Right forelimb (tissue), 1 donor: ENCODE results near the gene DCLRE1A.
"Not testable (repeated sequence)": the region's sequence is repeated elsewhere in the genome, so short reads cannot be mapped to it uniquely, and the experiment has no call there.

Source experiments
- DNase-seq: peaks from one replicate; pipeline ENCODE4 v3.0.0-alpha.2; 2018

The DCLRE1A gene

GRCh38 chr10:113856563-113856962, 2.7 kb upstream of the DCLRE1A start:
- DNase-seq, result no peak

- no peak for DNase-seq
Measured at GRCh38 chr10:113854761-113855588, 1.1 kb upstream of the DCLRE1A start.

- no peak for DNase-seq
Measured at GRCh38 chr10:113853578-113854012, 287 bp downstream of the DCLRE1A start.

- no peak for DNase-seq
Measured at GRCh38 chr10:113849946-113850345, 3.9 kb downstream of the DCLRE1A start.

GRCh38 chr10:113849140-113849803, 4.6 kb downstream of the DCLRE1A start:
- no peak for DNase-seq

GRCh38 chr10:113846036-113846435, 7.8 kb downstream of the DCLRE1A start:
- no peak for DNase-seq

- no peak for DNase-seq
Measured at GRCh38 chr10:113843972-113844485, 9.9 kb downstream of the DCLRE1A start.

GRCh38 chr10:113842171-113842570, 11.7 kb downstream of the DCLRE1A start:
- no peak for DNase-seq

- not testable (repeated sequence) for DNase-seq
Measured at GRCh38 chr10:113828567-113828966, 25.3 kb downstream of the DCLRE1A start.

GRCh38 chr10:113825791-113826190, 28.1 kb downstream of the DCLRE1A start:
- no peak for DNase-seq

GRCh38 chr10:113823389-113823788, 30.5 kb downstream of the DCLRE1A start:
- no peak for DNase-seq

GRCh38 chr10:113822174-113822573, 31.7 kb downstream of the DCLRE1A start:
- DNase-seq, result no peak

- not testable (repeated sequence) for DNase-seq
Measured at GRCh38 chr10:113821306-113821705, 32.6 kb downstream of the DCLRE1A start.

- no peak for DNase-seq
Measured at GRCh38 chr10:113820507-113820906, 33.4 kb downstream of the DCLRE1A start.

GRCh38 chr10:113819989-113820388, 33.9 kb downstream of the DCLRE1A start:
- no peak for DNase-seq

GRCh38 chr10:113814700-113815099, 39.2 kb downstream of the DCLRE1A start:
- DNase-seq, result not testable (repeated sequence)

- no peak for DNase-seq
Measured at GRCh38 chr10:113808168-113808567, 45.7 kb downstream of the DCLRE1A start.

GRCh38 chr10:113806503-113806902, 47.4 kb downstream of the DCLRE1A start:
- DNase-seq, result no peak

- DNase-seq, result no peak
Measured at GRCh38 chr10:113802997-113803396, 50.9 kb downstream of the DCLRE1A start.

GRCh38 chr10:113801569-113801968, 52.3 kb downstream of the DCLRE1A start:
- no peak for DNase-seq

GRCh38 chr10:113791691-113792090, 62.2 kb downstream of the DCLRE1A start:
- DNase-seq, result no peak

GRCh38 chr10:113788604-113789083, 65.2 kb downstream of the DCLRE1A start:
- DNase-seq, result no peak
